Keratinocyte (primary cell): ENCODE measurements around the gene MTSS2. TPM values are rescaled to one million over a fixed set of nuclear protein-coding genes. Genes with fewer than 3 reads are reported as not detected.

Experiments
- DNase-seq: peaks from one replicate; pipeline ENCODE4 v3.0.0-alpha.2; 2011; ENCODE audit warnings: low read depth, missing footprints, low spot score
- FAIRE-seq: peaks from 2 replicates; lab custom pipeline; 2011; peaks lifted over from hg19 to GRCh38; lab: Jason Lieb, UNC
- H2AFZ ChIP-seq: 2 replicates; pipeline ENCODE4 v1.6.0; 2012; ENCODE audit warnings: low read length, control low read depth, inconsistent platforms; ENCODE audit not compliant: control insufficient read depth
- H3K27ac ChIP-seq: 2 replicates; pipeline ENCODE4 v1.5.1; 2011; ENCODE audit warnings: low read length; ENCODE audit not compliant: control insufficient read depth, insufficient read depth
- H3K27me3 ChIP-seq: 3 replicates; pipeline ENCODE4 v1.6.0; 2011; ENCODE audit warnings: low read length; ENCODE audit not compliant: control insufficient read depth, insufficient read depth; ENCODE audit errors: extremely low read depth
- H3K36me3 ChIP-seq, 2 experiments: 2 replicates in 1 of 2; 3 replicates in 1 of 2; pipeline ENCODE4 v1.5.1; 2011; ENCODE audit warnings: low read length in 2 of 2, mild to moderate bottlenecking in 1 of 2; ENCODE audit not compliant: control insufficient read depth in 2 of 2, insufficient read depth in 2 of 2; ENCODE audit errors: extremely low read depth in 1 of 2
- H3K4me1 ChIP-seq: 3 replicates; pipeline ENCODE4 v1.5.1; 2011; ENCODE audit warnings: low read length; ENCODE audit not compliant: control insufficient read depth, insufficient read depth; ENCODE audit errors: extremely low read depth
- H3K4me2 ChIP-seq: 3 replicates; pipeline ENCODE4 v1.6.0; 2011; ENCODE audit warnings: low read depth, low read length; ENCODE audit not compliant: control insufficient read depth, insufficient read depth; ENCODE audit errors: extremely low read depth
- H3K4me3 ChIP-seq, 3 experiments: fragments of 200-600 bp in 1 of 3; sonication (generic) in 1 of 3; 2 replicates in 2 of 3; 3 replicates in 1 of 3; pipeline ENCODE4 v1.5.1; 2011 to 2016; ENCODE audit warnings: low read length in 3 of 3, mild to moderate bottlenecking in 3 of 3, control low read depth in 2 of 3, inconsistent platforms in 1 of 3, low read depth in 1 of 3, mixed read lengths in 1 of 3, mixed run types in 1 of 3, moderate library complexity in 1 of 3; ENCODE audit not compliant: control insufficient read depth in 2 of 3, insufficient read depth in 2 of 3; ENCODE audit errors: extremely low read depth in 1 of 3
- H3K79me2 ChIP-seq: 2 replicates; pipeline ENCODE4 v1.6.0; 2012; ENCODE audit warnings: low read length; ENCODE audit not compliant: control insufficient read depth, insufficient read depth
- H3K9ac ChIP-seq: 3 replicates; pipeline ENCODE4 v1.6.0; 2011; ENCODE audit warnings: low read length; ENCODE audit not compliant: control insufficient read depth, insufficient read depth; ENCODE audit errors: extremely low read depth
- H3K9me1 ChIP-seq: 3 replicates; pipeline ENCODE4 v1.6.0; 2011; ENCODE audit warnings: low read length; ENCODE audit not compliant: control insufficient read depth, insufficient read depth; ENCODE audit errors: extremely low read depth
- H3K9me3 ChIP-seq: 2 replicates; pipeline ENCODE4 v1.5.1; 2012; ENCODE audit warnings: low read depth, low read length; ENCODE audit not compliant: control insufficient read depth
- H4K20me1 ChIP-seq: 3 replicates; pipeline ENCODE4 v1.6.0; 2011; ENCODE audit warnings: low read length; ENCODE audit not compliant: control insufficient read depth, insufficient read depth; ENCODE audit errors: extremely low read depth
- EZH2 ChIP-seq: IDR thresholded peaks from one replicate; pipeline ENCODE4 v1.6.1; 2012; ENCODE audit warnings: inconsistent platforms, mild to moderate bottlenecking, low read length, moderate library complexity
- dilution Hi-C: fragments of 300-500 bp; cut with MboI; formaldehyde crosslinking; loops from one replicate; pipeline ENCODE4 v1.7.0; 2020; ENCODE audit warnings: low sequenced_read_pairs; ENCODE audit not compliant: extremely low pct_ligation_motif_present
- polyA plus RNA-seq, 5 experiments: library from polyadenylated mRNA; depleted of rRNA in 3 of 5; stranded (reverse) in 3 of 5; stranded (forward) in 1 of 5; unstranded in 1 of 5; fragments of >200 nt; gene quantifications; 1 replicate in 1 of 5; 2 replicates in 3 of 5; 3 replicates in 1 of 5; pipeline versions ENCODE4 v1.2.1 to v1.2.3, GENCODE V29; 2011 to 2012; ENCODE audit warnings: missing spikeins in 2 of 5, low read depth in 1 of 5, low replicate concordance in 1 of 5
- TF ChIP-seq, protein P1 (sequence below), 3 experiments: IDR thresholded peaks in 1 of 3; conservative IDR thresholded peaks in 1 of 3; optimal IDR thresholded peaks in 1 of 3; 2 replicates in 2 of 3; 3 replicates in 1 of 3; pipeline versions ENCODE3 to v1.5.1; 2011; ENCODE audit warnings: low read length in 3 of 3, mild to moderate bottlenecking in 3 of 3, moderate library complexity in 2 of 3, control low read depth in 1 of 3, inconsistent platforms in 1 of 3; ENCODE audit not compliant: insufficient read depth in 2 of 3; ENCODE audit errors: extremely low read depth in 1 of 3

The MTSS2 gene
- polyA plus RNA-seq, 1 donor (not counting 4 experiments of a cell fraction or from before 2014, with no cell fraction given), result 13.3 TPM

DNA sequence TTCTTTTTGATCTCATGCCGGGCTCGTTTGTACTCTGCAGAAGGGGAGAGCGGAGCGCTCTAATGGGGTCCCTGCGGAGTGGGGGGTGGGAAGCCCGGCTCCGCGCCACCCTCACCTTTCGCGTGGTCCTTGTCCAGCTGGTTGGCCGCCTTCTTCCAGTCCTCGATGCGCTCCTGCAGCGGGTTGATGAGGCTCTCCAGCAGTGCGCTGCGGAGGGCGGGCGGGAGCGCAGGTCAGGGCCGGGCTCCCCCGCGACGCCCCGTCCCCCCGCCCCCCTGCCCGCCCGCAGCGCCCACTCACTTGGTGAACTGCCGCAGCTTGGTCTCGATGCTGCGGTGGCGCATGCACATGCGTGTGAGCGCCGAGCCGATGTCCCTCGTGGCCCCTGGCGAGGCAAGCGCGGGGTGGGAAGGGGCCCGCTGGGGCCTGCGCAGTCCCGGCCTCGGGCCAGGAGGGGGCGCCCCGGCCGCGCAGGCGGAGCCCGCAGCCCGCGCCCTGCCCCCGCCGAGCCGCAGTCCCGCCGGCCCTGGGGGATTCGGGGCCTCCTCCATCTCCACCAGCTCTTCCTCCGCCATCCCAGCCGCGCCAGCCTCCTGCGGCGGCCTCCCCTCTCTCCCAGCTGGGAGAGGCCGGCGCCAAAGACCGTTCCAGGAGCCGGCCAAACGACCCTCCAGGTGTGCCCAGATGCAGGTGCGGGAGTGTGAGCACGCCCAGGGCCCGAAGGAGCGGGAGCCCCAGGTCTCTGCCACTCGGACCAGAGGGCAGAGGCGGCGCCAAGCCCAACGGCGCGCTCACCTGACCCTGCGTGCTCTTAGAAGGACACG lies 6.0 kb downstream of the MTSS2 start:
- TF ChIP-seq EZH2, result no peak
- TF ChIP-seq, protein P1, sequence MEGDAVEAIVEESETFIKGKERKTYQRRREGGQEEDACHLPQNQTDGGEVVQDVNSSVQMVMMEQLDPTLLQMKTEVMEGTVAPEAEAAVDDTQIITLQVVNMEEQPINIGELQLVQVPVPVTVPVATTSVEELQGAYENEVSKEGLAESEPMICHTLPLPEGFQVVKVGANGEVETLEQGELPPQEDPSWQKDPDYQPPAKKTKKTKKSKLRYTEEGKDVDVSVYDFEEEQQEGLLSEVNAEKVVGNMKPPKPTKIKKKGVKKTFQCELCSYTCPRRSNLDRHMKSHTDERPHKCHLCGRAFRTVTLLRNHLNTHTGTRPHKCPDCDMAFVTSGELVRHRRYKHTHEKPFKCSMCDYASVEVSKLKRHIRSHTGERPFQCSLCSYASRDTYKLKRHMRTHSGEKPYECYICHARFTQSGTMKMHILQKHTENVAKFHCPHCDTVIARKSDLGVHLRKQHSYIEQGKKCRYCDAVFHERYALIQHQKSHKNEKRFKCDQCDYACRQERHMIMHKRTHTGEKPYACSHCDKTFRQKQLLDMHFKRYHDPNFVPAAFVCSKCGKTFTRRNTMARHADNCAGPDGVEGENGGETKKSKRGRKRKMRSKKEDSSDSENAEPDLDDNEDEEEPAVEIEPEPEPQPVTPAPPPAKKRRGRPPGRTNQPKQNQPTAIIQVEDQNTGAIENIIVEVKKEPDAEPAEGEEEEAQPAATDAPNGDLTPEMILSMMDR (optimal IDR thresholded peaks at IDR 0.05 in 1 of 3, IDR thresholded peaks at IDR 0.05 in 1 of 3, conservative IDR thresholded peaks at IDR 0.05 in 1 of 3; ENCODE audit: extremely low read depth in 1 of 3, insufficient read depth in 2 of 3, low read length in 3 of 3), result peak in 1 of 3 experiments; percentile 58
- dilution Hi-C loops, result no loop called here
- H4K20me1 ChIP-seq, result peaks cover 6% of the 10 kb centered on the region
- peaks cover 46% of the 10 kb centered on the region for H3K79me2 ChIP-seq
- no peaks in the 10 kb centered on the region for H3K9me1 ChIP-seq
- H3K36me3 ChIP-seq, result peaks cover 27 to 28% of the 10 kb centered on the region in 2 experiments
- H3K9ac ChIP-seq, result no peak overlapping the region
- H3K4me2 ChIP-seq, result no peak overlapping the region
- no peak for FAIRE-seq
- no peak for DNase-seq
- no peaks in the 10 kb centered on the region for H3K27me3 ChIP-seq
- H3K4me1 ChIP-seq, result peaks cover 36% of the 10 kb centered on the region
- H3K4me3 ChIP-seq, result no peak overlapping the region
- H2AFZ ChIP-seq, result no peak overlapping the region
- H3K27ac ChIP-seq, result no peak overlapping the region
- H3K9me3 ChIP-seq, result no peaks in the 10 kb centered on the region

DNA sequence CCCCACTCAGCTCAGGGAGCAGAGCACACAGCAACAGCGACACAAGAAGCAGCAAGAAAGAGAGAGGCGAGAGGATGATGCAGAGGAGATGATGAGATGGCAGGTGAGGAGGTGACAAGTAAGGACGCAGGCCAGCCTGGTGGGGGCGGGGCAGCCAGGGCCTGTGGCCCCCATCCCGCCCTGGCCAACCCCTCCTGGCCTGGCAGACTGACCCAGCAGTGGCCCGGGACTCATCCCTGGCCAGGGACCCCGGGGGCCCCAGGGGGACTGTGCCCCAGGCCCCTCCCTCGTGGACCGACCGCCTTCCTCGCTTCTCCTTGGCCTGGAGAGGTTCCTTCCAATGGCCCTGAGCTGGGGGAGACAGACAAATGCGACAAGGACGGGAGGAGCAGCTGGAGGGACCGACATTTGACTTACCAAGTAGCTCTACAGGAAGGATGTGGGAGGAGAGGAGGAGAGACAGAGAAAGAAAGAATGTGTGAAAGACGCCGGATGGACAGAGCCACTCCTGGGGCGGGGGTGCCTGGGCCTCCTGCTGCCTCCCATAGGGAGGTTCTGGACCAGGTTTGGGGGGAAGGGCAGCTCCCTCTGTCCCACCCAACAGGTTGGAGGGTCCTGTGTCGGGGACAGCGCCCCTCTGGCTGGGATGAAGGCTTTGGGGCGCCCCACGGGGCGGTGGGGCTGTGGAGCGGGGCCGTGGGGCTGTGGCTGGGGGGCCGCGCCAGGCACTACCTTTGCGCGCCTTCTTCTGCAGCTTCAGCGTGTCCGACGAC lies 6.8 kb downstream of the MTSS2 start:
- Histone ChIP-seq H3K27me3 (no peaks in the 10 kb centered on the region), H4K20me1 (peaks cover 6% of the 10 kb centered on the region), H2AFZ (no peak overlapping the region), H3K9me3 (no peaks in the 10 kb centered on the region), H3K79me2 (peaks cover 38% of the 10 kb centered on the region), H3K9me1 (no peaks in the 10 kb centered on the region), H3K9ac (no peak overlapping the region), H3K4me2 (no peak overlapping the region), H3K27ac (no peak overlapping the region), H3K36me3 (peaks cover 32% of the 10 kb centered on the region in 2 experiments), H3K4me3 (no peak overlapping the region), H3K4me1 (peaks cover 29% of the 10 kb centered on the region)
- dilution Hi-C loops, result no loop called here
- TF ChIP-seq EZH2, result no peak
- TF ChIP-seq, protein P1 (optimal IDR thresholded peaks at IDR 0.05 in 1 of 3, IDR thresholded peaks at IDR 0.05 in 1 of 3, conservative IDR thresholded peaks at IDR 0.05 in 1 of 3; ENCODE audit: extremely low read depth in 1 of 3, insufficient read depth in 2 of 3, low read length in 3 of 3), result no peak
- no peak for DNase-seq
- FAIRE-seq, result no peak
